GM12878 (cell line): ENCODE data around the gene RFX1. TPM values are rescaled to one million over a fixed set of nuclear protein-coding genes. Genes with fewer than 3 reads are reported as not detected.

ENCODE experiments used
- ATF7 ChIP-seq: fragments of 450-650 bp; IDR thresholded peaks from 2 replicates; pipeline ENCODE4 v1.6.1; 2016; ENCODE audit warnings: low read depth, mild to moderate bottlenecking
- BHLHE40 ChIP-seq, 2 experiments: fragments of 450-650 bp in 1 of 2; IDR thresholded peaks; 2 replicates each; pipeline ENCODE4 v1.6.1; 2011 to 2017; ENCODE audit warnings: low read depth in 2 of 2, borderline replicate concordance in 1 of 2, improper control_type of control experiment in 1 of 2, low read length in 1 of 2, mild to moderate bottlenecking in 1 of 2
- CREB1 ChIP-seq: IDR thresholded peaks from 2 replicates; pipeline ENCODE4 v1.6.1; 2012; ENCODE audit warnings: low read depth, mild to moderate bottlenecking, inconsistent platforms
- CREM ChIP-seq: IDR thresholded peaks from 2 replicates; pipeline ENCODE4 v1.6.1; 2014; ENCODE audit warnings: antibody characterized with exemption, low read depth
- E4F1 ChIP-seq: fragments of 450-650 bp; IDR thresholded peaks from 2 replicates; pipeline ENCODE4 v1.6.1; 2018; ENCODE audit warnings: borderline replicate concordance, mild to moderate bottlenecking; ENCODE audit not compliant: partially characterized antibody
- GATAD2B ChIP-seq: fragments of 450-650 bp; conservative IDR thresholded peaks from 2 replicates; pipeline ENCODE4 v1.6.1; 2017; ENCODE audit warnings: low read depth, mild to moderate bottlenecking, moderate library complexity
- IRF3 ChIP-seq: fragments of 450-650 bp; IDR thresholded peaks from 2 replicates; pipeline ENCODE4 v1.6.1; 2014; ENCODE audit warnings: mild to moderate bottlenecking
- IRF5 ChIP-seq: fragments of 450-650 bp; IDR thresholded peaks from 2 replicates; pipeline ENCODE4 v1.6.1; 2017; ENCODE audit warnings: borderline replicate concordance
- MYB ChIP-seq: fragments of 150-350 bp; IDR thresholded peaks from 2 replicates; pipeline ENCODE4 v1.6.1; 2014; ENCODE audit warnings: mild to moderate bottlenecking, low read depth, low read length, borderline replicate concordance
- NR2C1 ChIP-seq: fragments of 450-650 bp; IDR thresholded peaks from 2 replicates; pipeline ENCODE4 v1.6.1; 2017; ENCODE audit warnings: antibody characterized with exemption, mild to moderate bottlenecking, moderate library complexity
- RAD21 ChIP-seq: IDR thresholded peaks from 2 replicates; pipeline ENCODE4 v1.6.1; 2011; ENCODE audit warnings: mild to moderate bottlenecking, low read depth, low read length, moderate library complexity; ENCODE audit not compliant: insufficient read depth
- RBBP5 ChIP-seq: fragments of 200-600 bp; sonication (generic); conservative IDR thresholded peaks from 2 replicates; pipeline ENCODE4 v1.6.1; 2016
- SIN3A ChIP-seq: IDR thresholded peaks from 2 replicates; pipeline ENCODE4 v1.6.1; 2012; ENCODE audit warnings: low read depth, low read length, improper control_type of control experiment
- SMC3 ChIP-seq: IDR thresholded peaks from 2 replicates; pipeline ENCODE4 v1.6.1; 2011; ENCODE audit warnings: low read length, improper control_type of control experiment, borderline replicate concordance
- SPI1 ChIP-seq: IDR thresholded peaks from 2 replicates; pipeline ENCODE4 v1.6.1; 2011; ENCODE audit warnings: low read depth, mild to moderate bottlenecking, low read length, moderate library complexity, borderline replicate concordance; ENCODE audit not compliant: insufficient read depth
- SREBF2 ChIP-seq: IDR thresholded peaks from 2 replicates; pipeline ENCODE4 v1.6.1; 2012; ENCODE audit warnings: mild to moderate bottlenecking, low read length
- TBL1XR1 ChIP-seq: IDR thresholded peaks from 2 replicates; pipeline ENCODE4 v1.6.1; 2012; ENCODE audit warnings: low read depth, low read length, improper control_type of control experiment
- TCF3 ChIP-seq: IDR thresholded peaks from 2 replicates; pipeline ENCODE4 v1.6.1; 2012; ENCODE audit warnings: low read depth, mild to moderate bottlenecking, low read length, borderline replicate concordance; ENCODE audit not compliant: insufficient read depth
- ZNF687 ChIP-seq: fragments of 450-650 bp; IDR thresholded peaks from 2 replicates; pipeline ENCODE4 v1.6.1; 2017; ENCODE audit warnings: mild to moderate bottlenecking, moderate library complexity
- polyA plus RNA-seq, 11 experiments: library from polyadenylated mRNA; depleted of rRNA in 4 of 11; unstranded in 6 of 11; stranded (reverse) in 5 of 11; fragments of >200 nt; fragmentation: Nextera tagmentation in 4 of 11; fragmentation: Illumina TruSeq in 1 of 11; extraction: Ambion mirVana in 4 of 11; extraction: Trizol in 1 of 11; gene quantifications; 1 replicate in 1 of 11; 2 replicates in 10 of 11; pipeline versions ENCODE4 v1.2.1 to v1.2.3, GENCODE V29; 2011 to 2016; ENCODE audit warnings: inconsistent platforms in 2 of 11, missing spikeins in 2 of 11, low read depth in 1 of 11
- total RNA-seq, 4 experiments: library from RNA; depleted of rRNA in 3 of 4; stranded (reverse); fragments of >200 nt in 3 of 4; fragmentation: Illumina TruSeq in 1 of 4; extraction: Trizol in 1 of 4; gene quantifications; 2 replicates each; pipeline versions ENCODE4 v1.2.1 to v1.2.3, GENCODE V29; 2013 to 2021

Gene RFX1
- total and polyA plus RNA-seq, 10 of the 15 experiments (the other 5 are each of a cell fraction or from before 2014, with no cell fraction given) = 0.05 to 11.0 (median 1.5) TPM

GRCh38 chr19:13952154-13952930 lies 53.8 kb downstream of the RFX1 start, which contains the start of gene DCAF15 (continued):
- TF ChIP-seq SIN3A = peak; percentile 86
- TF ChIP-seq GATAD2B = no peak
- no peak for TF ChIP-seq IRF5
- TF ChIP-seq CREM = peak; percentile 84
- peak; percentile 67 for TF ChIP-seq E4F1
- TF ChIP-seq TBL1XR1 = no peak
- peak; percentile 98 for TF ChIP-seq IRF3
- peak; percentile 2; the same call in 1 of the 2 replicates for TF ChIP-seq SPI1
- no peak for TF ChIP-seq ZNF687
- peak; percentile 84 for TF ChIP-seq NR2C1
- peak; percentile 90 for TF ChIP-seq CREB1
- TF ChIP-seq TCF3 = no peak
- peak; percentile 31 to 69; a peak in 2 of 4 replicates for TF ChIP-seq BHLHE40 (IDR thresholded peaks at IDR 0.05; ENCODE audit: borderline replicate concordance in 1 of 2, low read depth in 2 of 2, low read length in 1 of 2)
- 0 out of 2 replicates have a peak, but pooled peaks have one; percentile 18 for TF ChIP-seq MYB
- no peak for TF ChIP-seq RAD21
- TF ChIP-seq RBBP5 = no peak
- TF ChIP-seq ATF7 = peak; percentile 27; the same call in 1 of the 2 replicates
- no peak for TF ChIP-seq SMC3
- TF ChIP-seq SREBF2 = 0 out of 2 replicates have a peak, but pooled peaks have one; percentile 35
